Kidney (tissue), 14 donors: ENCODE measurements around the gene ACTR1A. TPM values are rescaled to one million over a fixed set of nuclear protein-coding genes. Genes with fewer than 3 reads are reported as not detected.

ENCODE experiments used
- DNase-seq, 5 donors: peaks; one replicate each; pipeline ENCODE4 v3.0.0-alpha.2; 2013 to 2020
- FAIRE-seq: peaks from 2 replicates; lab custom pipeline; 2012; peaks lifted over from hg19 to GRCh38; lab: Jason Lieb, UNC
- H3K27ac ChIP-seq, 2 donors: one replicate each; pipeline ENCODE4 v1.7.0; 2013; ENCODE audit warnings: low read depth in 2 of 2, low read length in 2 of 2, inconsistent platforms in 1 of 2
- H3K27me3 ChIP-seq: one replicate; pipeline ENCODE4 v1.7.1; 2013; ENCODE audit warnings: low read length, inconsistent platforms; ENCODE audit not compliant: control insufficient read depth, insufficient read depth
- H3K36me3 ChIP-seq, 3 donors: one replicate each; pipeline versions ENCODE4 v1.7.0 to v1.7.1; 2013; ENCODE audit warnings: low read length in 3 of 3, control low read depth in 1 of 3, inconsistent platforms in 1 of 3; ENCODE audit not compliant: insufficient read depth in 3 of 3, control insufficient read depth in 2 of 3
- H3K4me1 ChIP-seq, 3 donors: one replicate each; pipeline versions ENCODE4 v1.7.0 to v1.7.1; 2013; ENCODE audit warnings: low read length in 3 of 3, inconsistent platforms in 1 of 3, low read depth in 1 of 3; ENCODE audit not compliant: control insufficient read depth in 2 of 3, insufficient read depth in 2 of 3
- H3K4me3 ChIP-seq, 3 donors: one replicate each; pipeline versions ENCODE4 v1.7.0 to v1.8.1; 2013; ENCODE audit warnings: low read length in 3 of 3, control low read depth in 1 of 3, inconsistent platforms in 1 of 3
- H3K9ac ChIP-seq, 3 donors: one replicate each; pipeline versions ENCODE4 v1.7.0 to v1.7.1; 2013; ENCODE audit warnings: low read length in 3 of 3, control low read depth in 1 of 3, inconsistent platforms in 1 of 3
- H3K9me3 ChIP-seq, 3 donors: one replicate each; pipeline versions ENCODE4 v1.7.0 to v1.7.1; 2013; ENCODE audit warnings: low read length in 3 of 3, control low read depth in 1 of 3, inconsistent platforms in 1 of 3; ENCODE audit not compliant: control insufficient read depth in 2 of 3, insufficient read depth in 1 of 3
- CTCF ChIP-seq: IDR thresholded peaks from 3 replicates; pipeline ENCODE4 v1.5.1; 2012; ENCODE audit warnings: mild to moderate bottlenecking, moderate library complexity, borderline replicate concordance; ENCODE audit not compliant: insufficient read depth; ENCODE audit errors: extremely low read depth
- intact Hi-C: fragments of 100-400 bp; cut with DNase I; formaldehyde crosslinking; loops from one replicate; pipeline ENCODE4 v1.11.1; 2022
- polyA plus RNA-seq: library from polyadenylated mRNA; stranded (reverse); fragments of 350-450 nt; fragmentation: Illumina TruSeq; extraction: RNeasy Lipid Tissue Mini Kit (QIAGEN cat#74804); gene quantifications from one replicate; pipeline ENCODE4 v1.2.3, GENCODE V29; 2014; ENCODE audit warnings: low read depth, low replicate concordance; ENCODE audit not compliant: insufficient read depth
- total RNA-seq: library from RNA; stranded (reverse); fragmentation: NEBNext Ultra II Directional; extraction: Animal tissue kit (Norgen Biotek cat#: 25700); gene quantifications from one replicate; pipeline ENCODE4 v1.2.1, GENCODE V29; 2021
- donor health status: control.
- donor health status: control.
- donor health status: control.
- donor health status: control.
- donor health status: control.
- donor health status: DM: yes; HTN: yes; CAD: no.
- donor health status: Normal renal cell carcinoma (clear cell type).

ACTR1A gene
- total and polyA plus RNA-seq, 2 donors from 2014 or later, result 74.2 to 74.7 TPM

DNA sequence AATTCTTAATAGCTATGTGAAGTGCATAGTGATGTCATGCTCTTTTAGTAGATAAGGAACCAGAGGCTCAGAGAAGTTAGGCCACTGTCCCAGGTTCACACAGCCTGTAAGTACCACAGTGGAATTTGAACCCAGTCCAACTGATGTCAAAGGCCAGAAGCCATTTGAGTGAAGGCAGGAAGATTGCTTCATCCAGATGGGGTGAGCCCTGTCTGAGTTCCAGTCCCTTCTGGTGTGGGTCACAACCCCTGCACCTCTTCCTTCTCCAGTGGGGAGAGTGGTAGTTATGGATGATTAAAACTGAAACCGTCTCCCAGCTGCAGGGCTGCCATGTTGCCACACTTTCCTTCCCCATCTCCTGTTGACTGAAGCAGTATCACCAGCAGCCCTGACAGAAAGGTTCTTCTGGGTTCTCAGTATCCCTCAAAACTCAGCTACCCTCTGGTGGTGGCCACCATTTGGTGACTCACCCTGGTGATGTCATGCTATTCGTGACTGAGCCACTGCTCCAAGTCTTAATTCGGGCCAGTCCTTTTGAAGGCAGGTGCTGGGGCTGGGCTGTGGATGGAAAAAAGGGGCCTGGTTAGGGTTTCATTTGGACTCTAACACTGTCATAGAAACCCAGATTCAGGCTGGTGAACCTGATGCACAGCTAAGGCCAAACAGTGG, 49.7 kb downstream of the ACTR1A start:
- peaks cover 0 to 15% (median 5%) of the 10 kb centered on the region in 3 donors for H3K4me1 ChIP-seq
- no peaks in the 10 kb centered on the region for H3K27me3 ChIP-seq
- no peak overlapping the region for H3K9ac ChIP-seq
- peaks cover 0 to 7% (median 2%) of the 10 kb centered on the region in 3 donors for H3K36me3 ChIP-seq
- TF ChIP-seq CTCF, result no peak
- H3K4me3 ChIP-seq, result no peak overlapping the region
- no peak overlapping the region for H3K27ac ChIP-seq
- intact Hi-C loops, result no loop called here
- no peak for FAIRE-seq
- no peaks in the 10 kb centered on the region for H3K9me3 ChIP-seq
- no peak for DNase-seq

DNA sequence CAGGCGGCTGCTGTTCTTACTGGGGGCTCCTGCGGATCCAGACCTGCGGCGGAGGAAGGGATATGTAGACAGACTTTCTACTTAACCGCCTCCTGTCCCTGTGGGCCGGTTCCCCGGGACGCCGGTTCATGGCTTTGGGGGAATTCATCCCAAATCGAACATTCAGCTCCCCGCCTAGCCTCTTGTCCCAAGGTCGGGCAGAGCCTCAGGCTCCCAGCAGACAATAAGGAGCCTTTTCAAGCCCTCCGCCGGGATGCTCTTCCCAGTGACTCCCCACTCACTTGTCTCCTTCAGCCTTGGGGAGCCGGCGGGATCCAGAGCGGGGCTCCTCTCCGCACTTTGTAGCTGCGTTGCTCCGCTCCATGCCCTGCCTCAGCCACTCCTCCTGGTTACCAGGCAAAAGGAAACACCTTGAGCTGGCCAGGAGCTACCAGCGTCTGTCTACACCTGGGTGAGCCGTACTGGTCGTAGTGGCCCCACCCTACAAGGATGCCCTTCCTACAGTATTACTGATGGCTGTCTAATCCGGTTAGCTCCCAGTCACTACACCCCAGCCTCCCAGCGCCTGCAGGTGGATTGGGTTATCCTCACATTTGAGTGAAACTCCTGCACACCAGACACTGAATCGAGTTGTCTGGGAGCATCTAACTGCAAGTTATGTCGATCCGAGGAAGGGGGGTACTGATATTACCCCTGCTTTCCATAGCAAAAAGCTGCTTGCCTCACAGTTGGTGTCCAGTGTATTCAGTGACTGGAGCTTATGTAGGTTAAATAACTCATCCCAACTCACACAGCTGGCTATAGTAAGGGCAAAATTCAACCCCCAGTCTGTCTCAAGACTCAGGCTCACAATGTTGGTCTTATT, 51.2 kb downstream of the ACTR1A start, which contains the start of gene C10orf95:
Gene C10orf95 (minus strand): TSS at position 439 of the 865 bp plus-strand sequence. CDS start 450 bp downstream, outside the sequence.
- FAIRE-seq, result no peak
- H3K9me3 ChIP-seq, result no peaks in the 10 kb centered on the region
- H3K4me1 ChIP-seq, result peaks cover 0 to 15% (median 5%) of the 10 kb centered on the region in 3 donors
- peaks cover 0 to 7% (median 2%) of the 10 kb centered on the region in 3 donors for H3K36me3 ChIP-seq
- peak within 1 kb of the TSS; percentile 35 to 84 (median 75) for H3K4me3 ChIP-seq
- H3K27me3 ChIP-seq, result no peaks in the 10 kb centered on the region
- no peak for TF ChIP-seq CTCF
- peak within 1 kb of the TSS in 2 of 3 donors; percentile 58 to 62 for H3K9ac ChIP-seq
- H3K27ac ChIP-seq, result peak within 1 kb of the TSS; percentile 67 to 87
- intact Hi-C loops, result no loop called here
- peak in 4 of 5 donors; percentile 24 to 84 (median 44) for DNase-seq

DNA sequence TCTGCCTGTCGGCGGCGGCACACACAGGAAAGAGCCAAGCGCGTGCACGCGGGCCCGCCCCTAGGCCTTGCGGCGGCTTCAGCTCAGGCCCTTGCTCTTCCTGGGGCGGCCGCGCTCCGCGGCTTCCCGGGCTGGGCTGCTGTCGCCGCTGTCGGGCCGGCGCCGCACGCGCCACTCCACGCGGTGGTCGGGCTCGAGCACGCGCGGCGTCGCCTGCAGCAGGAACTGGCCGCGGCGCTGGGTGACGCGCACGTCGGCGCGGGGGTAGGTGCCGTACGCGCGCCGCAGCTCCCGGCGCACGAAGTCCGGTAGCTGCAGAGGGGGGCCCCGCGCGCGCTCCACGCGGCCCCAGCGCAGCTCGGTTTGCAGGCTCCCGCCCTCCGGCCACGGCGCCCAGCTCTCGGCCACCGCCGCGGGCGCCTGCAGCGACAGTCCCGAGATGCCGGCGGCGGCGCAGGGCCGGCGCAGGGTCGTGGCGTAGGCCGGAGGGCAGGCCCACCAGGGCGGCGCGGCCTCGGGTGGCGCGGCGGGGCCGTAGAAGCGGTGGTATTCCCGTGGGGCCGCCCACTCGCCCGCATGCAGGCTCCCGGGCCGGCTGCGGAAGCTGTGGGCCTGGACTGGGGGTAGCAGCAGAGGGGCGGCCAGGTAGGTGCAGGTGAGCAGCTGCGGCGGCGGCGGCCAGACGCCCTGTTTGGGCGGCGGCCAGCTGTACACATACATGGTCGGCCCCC, 52.0 kb downstream of the ACTR1A start:
- FAIRE-seq, result no peak

More for the DNA sequence above, 52.0 kb downstream of the ACTR1A start:
- Histone ChIP-seq H3K36me3 (no peaks in the 10 kb centered on the region), H3K27ac (peak overlapping the region; percentile 87), H3K4me3 (peak overlapping the region; percentile 75 to 84 (median 75)), H3K9ac (peak overlapping the region; percentile 40 to 66 (median 50)), H3K4me1 (peaks cover 0 to 15% (median 5%) of the 10 kb centered on the region in 3 donors), H3K9me3 (no peaks in the 10 kb centered on the region), H3K27me3 (no peaks in the 10 kb centered on the region)
- intact Hi-C loops, result no loop called here
- DNase-seq, result peak; percentile 88 to 96 (median 92)
- no peak for TF ChIP-seq CTCF
